GM18505 (cell line): Measurements from ENCODE around the gene DACH1.

Source experiments
- ATAC-seq: cut with Tn5 transposase; IDR thresholded peaks from one replicate; pipeline ENCODE4 v1.9.1; 2021; ENCODE audit not compliant: unreplicated experiment
- POLR2A ChIP-seq: IDR thresholded peaks from 4 replicates; pipeline ENCODE4 v1.6.1; 2011; ENCODE audit warnings: borderline replicate concordance; ENCODE audit not compliant: insufficient read depth, insufficient read length; ENCODE audit errors: extremely low read depth

DACH1 gene

GRCh38 chr13:71596116-71596515 lies 270.9 kb downstream of the DACH1 start:
- no peak for ATAC-seq

GRCh38 chr13:71593566-71593965 lies 273.4 kb downstream of the DACH1 start:
- TF ChIP-seq POLR2A = no peak
- ATAC-seq = no peak

More at GRCh38 chr13:71596116-71596515, 270.9 kb downstream of the DACH1 start:
- no peak for TF ChIP-seq POLR2A

GRCh38 chr13:71591374-71591773 lies 275.6 kb downstream of the DACH1 start:
- TF ChIP-seq POLR2A = no peak
- ATAC-seq = no peak

GRCh38 chr13:71590654-71591148 lies 276.3 kb downstream of the DACH1 start:
- no peak for TF ChIP-seq POLR2A

GRCh38 chr13:71589032-71589431 lies 278.0 kb downstream of the DACH1 start:
- no peak for ATAC-seq

More at GRCh38 chr13:71590654-71591148, 276.3 kb downstream of the DACH1 start:
- ATAC-seq = no peak

GRCh38 chr13:71587817-71588216 lies 279.2 kb downstream of the DACH1 start:
- ATAC-seq = no peak
- no peak for TF ChIP-seq POLR2A

More at GRCh38 chr13:71589032-71589431, 278.0 kb downstream of the DACH1 start:
- no peak for TF ChIP-seq POLR2A

- ATAC-seq = no peak
- TF ChIP-seq POLR2A = no peak
Observed at GRCh38 chr13:71587193-71587592, 279.8 kb downstream of the DACH1 start.

- ATAC-seq = no peak
- no peak for TF ChIP-seq POLR2A
Observed at GRCh38 chr13:71583581-71583980, 283.4 kb downstream of the DACH1 start.

GRCh38 chr13:71580614-71581013 lies 286.4 kb downstream of the DACH1 start:
- TF ChIP-seq POLR2A = no peak
- ATAC-seq = no peak

GRCh38 chr13:71578048-71578447 lies 289.0 kb downstream of the DACH1 start:
- TF ChIP-seq POLR2A = no peak
- ATAC-seq = no peak

- no peak for ATAC-seq
- no peak for TF ChIP-seq POLR2A
Observed at GRCh38 chr13:71577127-71577526, 289.9 kb downstream of the DACH1 start.

GRCh38 chr13:71576571-71576970 lies 290.4 kb downstream of the DACH1 start:
- TF ChIP-seq POLR2A = no peak
- ATAC-seq = no peak

- ATAC-seq = no peak
- TF ChIP-seq POLR2A = no peak
Observed at GRCh38 chr13:71546881-71547280, 320.1 kb downstream of the DACH1 start.

GRCh38 chr13:71540098-71540497 lies 326.9 kb downstream of the DACH1 start:
- no peak for TF ChIP-seq POLR2A
- ATAC-seq = no peak

- no peak for ATAC-seq
- TF ChIP-seq POLR2A = no peak
Observed at GRCh38 chr13:71536201-71536600, 330.8 kb downstream of the DACH1 start.
